ENCODE data around the gene WWOX. TPM values are rescaled to one million over a fixed set of nuclear protein-coding genes. Genes with fewer than 3 reads are reported as not detected.

Gene WWOX
- total and polyA plus RNA-seq, 4 donors: 5.4 to 61.5 (median 18.4) TPM

DNA sequence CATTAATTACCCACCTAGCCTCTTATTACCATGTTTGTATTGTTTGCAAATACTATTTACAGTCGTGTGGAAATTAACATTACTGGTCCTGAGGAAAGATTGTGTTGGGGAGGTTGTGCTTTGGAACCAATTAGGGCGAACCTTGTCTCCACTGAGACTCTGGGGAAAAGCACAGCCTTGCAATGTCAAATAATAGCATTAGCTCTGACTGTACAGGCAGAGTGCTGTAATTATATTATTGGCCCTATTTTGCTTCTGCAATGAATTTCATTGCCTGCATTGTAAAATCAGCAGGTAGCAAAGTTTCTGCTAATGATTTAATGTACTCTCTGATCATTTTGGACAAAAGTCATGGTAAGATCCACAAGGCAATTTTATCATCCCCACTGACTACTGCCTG, 97.0 kb downstream of the WWOX start:
- no peak for DNase-seq
- ATAC-seq (ENCODE audit: insufficient read depth, low FRiP score): no peak

GRCh38 chr16:78198288-78198687, 98.8 kb downstream of the WWOX start:
- H3K36me3 ChIP-seq (ENCODE audit: control insufficient read depth in 4 of 4, insufficient read depth in 4 of 4, low read length in 4 of 4): no peaks in the 10 kb centered on the region
- DNase-seq: peak; percentile 28 to 88 (median 74)
- H3K4me1 ChIP-seq (ENCODE audit: control insufficient read depth in 5 of 5, insufficient read depth in 5 of 5, low read length in 5 of 5): peaks cover 0 to 40% (median 24%) of the 10 kb centered on the region in 5 donors
- no peak for ATAC-seq (ENCODE audit: insufficient read depth, low FRiP score)
- no peaks in the 10 kb centered on the region for H3K27me3 ChIP-seq (ENCODE audit: control insufficient read depth in 3 of 3, insufficient read depth in 3 of 3, low read length in 2 of 3)
- H3K4me3 ChIP-seq: no peak overlapping the region
- H3K9me3 ChIP-seq (ENCODE audit: control insufficient read depth in 4 of 4, insufficient read depth in 3 of 4, low read length in 3 of 4): peaks cover 0 to 2% (median 0%) of the 10 kb centered on the region in 4 donors
- H3K27ac ChIP-seq (ENCODE audit: low read depth in 1 of 2, low read length in 1 of 2): no peak overlapping the region
- no peak overlapping the region for H3K9ac ChIP-seq (ENCODE audit: insufficient read depth in 1 of 2, low read length in 2 of 2)
- TF ChIP-seq CTCF (IDR thresholded peaks at IDR 0.05; ENCODE audit: control extremely low read depth, extremely low read depth): no peak
- 78 to 83% methylated on average over 5 of the region's 5 CpGs for WGBS, 2 donors

More for the DNA sequence above, 97.0 kb downstream of the WWOX start:
- WGBS, 2 donors: 70 to 84% methylated on average over 2 of the region's 2 CpGs
- no peaks in the 10 kb centered on the region for H3K27me3 ChIP-seq (ENCODE audit: control insufficient read depth in 3 of 3, insufficient read depth in 3 of 3, low read length in 2 of 3)
- H3K4me3 ChIP-seq: no peak overlapping the region
- no peaks in the 10 kb centered on the region for H3K36me3 ChIP-seq (ENCODE audit: control insufficient read depth in 4 of 4, insufficient read depth in 4 of 4, low read length in 4 of 4)
- H3K4me1 ChIP-seq (ENCODE audit: control insufficient read depth in 5 of 5, insufficient read depth in 5 of 5, low read length in 5 of 5): peaks cover 0 to 40% (median 24%) of the 10 kb centered on the region in 5 donors
- H3K9ac ChIP-seq (ENCODE audit: insufficient read depth in 1 of 2, low read length in 2 of 2): no peak overlapping the region
- no peak for TF ChIP-seq CTCF (IDR thresholded peaks at IDR 0.05; ENCODE audit: control extremely low read depth, extremely low read depth)
- no peak overlapping the region for H3K27ac ChIP-seq (ENCODE audit: low read depth in 1 of 2, low read length in 1 of 2)
- peaks cover 0 to 2% (median 0%) of the 10 kb centered on the region in 4 donors for H3K9me3 ChIP-seq (ENCODE audit: control insufficient read depth in 4 of 4, insufficient read depth in 3 of 4, low read length in 3 of 4)

DNA sequence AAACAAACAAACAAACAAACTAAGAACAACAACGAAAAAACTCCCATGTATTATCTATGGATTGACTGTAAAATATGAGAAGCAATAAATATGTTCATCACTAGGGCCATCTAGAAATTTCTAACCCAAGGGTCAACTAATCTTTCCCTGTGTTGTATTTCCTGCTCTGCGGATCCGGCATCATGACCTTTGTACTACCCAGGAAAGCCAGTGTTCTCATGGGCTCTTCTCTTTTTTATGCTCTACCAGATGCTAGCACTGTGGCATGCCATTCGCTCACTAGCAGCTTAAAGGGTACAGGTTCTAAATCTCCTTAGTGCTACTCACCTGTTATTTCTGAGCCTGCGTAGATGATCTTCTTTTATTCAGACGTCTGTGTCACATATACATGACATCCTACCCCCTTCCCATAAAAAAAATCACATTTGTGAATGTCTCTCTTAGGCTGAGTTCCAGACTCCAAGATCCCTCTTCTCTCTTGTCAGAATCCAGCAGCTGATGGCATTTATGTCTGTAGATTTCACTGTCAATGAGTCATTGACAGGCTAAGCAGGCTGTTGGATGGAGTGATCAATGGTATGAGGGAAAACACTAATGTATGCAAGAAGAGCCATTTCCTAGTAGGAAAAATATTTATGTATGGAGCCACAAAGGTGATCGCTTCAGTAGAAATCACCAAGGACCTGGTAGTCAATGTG, 100.0 kb downstream of the WWOX start:
- no peak for TF ChIP-seq CTCF (IDR thresholded peaks at IDR 0.05; ENCODE audit: control extremely low read depth, extremely low read depth)
- Histone ChIP-seq H3K27ac (ENCODE audit: low read depth in 1 of 2, low read length in 1 of 2) (no peak overlapping the region), H3K27me3 (ENCODE audit: control insufficient read depth in 3 of 3, insufficient read depth in 3 of 3, low read length in 2 of 3) (no peaks in the 10 kb centered on the region), H3K36me3 (ENCODE audit: control insufficient read depth in 4 of 4, insufficient read depth in 4 of 4, low read length in 4 of 4) (peaks cover 0 to 2% (median 0%) of the 10 kb centered on the region in 4 donors), H3K4me3 (no peak overlapping the region), H3K9ac (ENCODE audit: insufficient read depth in 1 of 2, low read length in 2 of 2) (no peak overlapping the region), H3K4me1 (ENCODE audit: control insufficient read depth in 5 of 5, insufficient read depth in 5 of 5, low read length in 5 of 5) (peaks cover 0 to 40% (median 24%) of the 10 kb centered on the region in 5 donors), H3K9me3 (ENCODE audit: control insufficient read depth in 4 of 4, insufficient read depth in 3 of 4, low read length in 3 of 4) (peaks cover 0 to 2% (median 0%) of the 10 kb centered on the region in 4 donors)
- WGBS, 2 donors: 93 to 94% methylated on average over 7 of the region's 7 CpGs
- ATAC-seq (ENCODE audit: insufficient read depth, low FRiP score) (no peak), DNase-seq (no peak)
